SU-DHL-6 (cell line): ENCODE data around the gene TMPRSS12.

Source experiments
- EZH2phosphoT487 ChIP-seq: fragments of 200-600 bp; sonication (generic), shearing (Covaris generic); conservative IDR thresholded peaks from 2 replicates; pipeline ENCODE4 v1.6.1; 2018; ENCODE audit warnings: mild to moderate bottlenecking, antibody characterized with exemption, low read length, moderate library complexity, mixed read lengths
- TF ChIP-seq, protein P1 (sequence below): fragments of 200-600 bp; sonication (generic); IDR thresholded peaks from one replicate; pipeline ENCODE4 v1.5.1; 2017; ENCODE audit warnings: antibody characterized with exemption, mild to moderate bottlenecking, low read length, moderate library complexity; ENCODE audit not compliant: insufficient read depth, poor library complexity, severe bottlenecking

DNA sequence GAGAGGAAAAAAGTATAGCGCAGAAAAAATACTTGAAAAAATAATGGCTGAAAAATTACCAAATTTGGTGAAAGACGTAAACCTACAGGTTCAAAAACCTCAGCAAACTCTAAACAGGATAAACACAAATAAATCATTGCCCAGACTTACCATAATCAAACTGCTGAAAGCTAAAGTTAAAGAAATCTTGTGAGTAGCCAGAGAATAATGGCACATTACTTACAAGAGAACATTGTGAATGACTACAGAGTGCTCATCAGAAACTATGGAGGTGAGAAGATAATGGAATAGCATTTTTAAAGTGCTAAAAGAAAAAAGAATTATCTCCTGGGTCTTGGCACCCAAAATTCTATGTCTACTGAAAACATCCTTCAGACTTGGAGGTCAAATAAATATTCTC is 42.8 kb upstream of the TMPRSS12 start:
- TF ChIP-seq, protein P1, sequence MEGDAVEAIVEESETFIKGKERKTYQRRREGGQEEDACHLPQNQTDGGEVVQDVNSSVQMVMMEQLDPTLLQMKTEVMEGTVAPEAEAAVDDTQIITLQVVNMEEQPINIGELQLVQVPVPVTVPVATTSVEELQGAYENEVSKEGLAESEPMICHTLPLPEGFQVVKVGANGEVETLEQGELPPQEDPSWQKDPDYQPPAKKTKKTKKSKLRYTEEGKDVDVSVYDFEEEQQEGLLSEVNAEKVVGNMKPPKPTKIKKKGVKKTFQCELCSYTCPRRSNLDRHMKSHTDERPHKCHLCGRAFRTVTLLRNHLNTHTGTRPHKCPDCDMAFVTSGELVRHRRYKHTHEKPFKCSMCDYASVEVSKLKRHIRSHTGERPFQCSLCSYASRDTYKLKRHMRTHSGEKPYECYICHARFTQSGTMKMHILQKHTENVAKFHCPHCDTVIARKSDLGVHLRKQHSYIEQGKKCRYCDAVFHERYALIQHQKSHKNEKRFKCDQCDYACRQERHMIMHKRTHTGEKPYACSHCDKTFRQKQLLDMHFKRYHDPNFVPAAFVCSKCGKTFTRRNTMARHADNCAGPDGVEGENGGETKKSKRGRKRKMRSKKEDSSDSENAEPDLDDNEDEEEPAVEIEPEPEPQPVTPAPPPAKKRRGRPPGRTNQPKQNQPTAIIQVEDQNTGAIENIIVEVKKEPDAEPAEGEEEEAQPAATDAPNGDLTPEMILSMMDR, result no peak
- TF ChIP-seq EZH2phosphoT487, result no peak
